ENCODE measurements around the gene SMIM36. TPM values are rescaled to one million over a fixed set of nuclear protein-coding genes. Genes with fewer than 3 reads are reported as not detected.
"Not testable (repeated sequence)": the region's sequence is repeated elsewhere in the genome, so short reads cannot be mapped to it uniquely, and the experiment has no call there.

The SMIM36 gene
- polyA plus RNA-seq, 3 donors, result 0.14 TPM; not detected in 2

- not testable (repeated sequence) for DNase-seq (ENCODE audit: extremely low read depth in 1 of 11, low read depth in 9 of 11, low spot score in 4 of 11)
These were observed 88.5 kb downstream of the SMIM36 start for GRCh38 chr17:55422828-55423164.

GRCh38 chr17:55421179-55421934 is 89.9 kb downstream of the SMIM36 start, which contains the start of gene MMD:
TSS of gene MMD (minus strand) at chr17:55421835. CDS start at chr17:55421695, 140 bp downstream.
- no peak for DNase-seq (ENCODE audit: extremely low read depth in 1 of 11, low read depth in 9 of 11, low spot score in 4 of 11)

GRCh38 chr17:55420776-55421178 is 90.5 kb downstream of the SMIM36 start:
- peak in 1 of 11 donors; percentile 16 for DNase-seq (ENCODE audit: extremely low read depth in 1 of 11, low read depth in 9 of 11, low spot score in 4 of 11)

- DNase-seq (ENCODE audit: extremely low read depth in 1 of 11, low read depth in 9 of 11, low spot score in 4 of 11), result no peak
These were observed 91.0 kb downstream of the SMIM36 start for GRCh38 chr17:55420067-55420775.

GRCh38 chr17:55418369-55419268 is 92.6 kb downstream of the SMIM36 start:
- DNase-seq (ENCODE audit: extremely low read depth in 1 of 11, low read depth in 9 of 11, low spot score in 4 of 11), result no peak

GRCh38 chr17:55417411-55418268 is 93.6 kb downstream of the SMIM36 start:
- DNase-seq (ENCODE audit: extremely low read depth in 1 of 11, low read depth in 9 of 11, low spot score in 4 of 11), result no peak

- DNase-seq (ENCODE audit: extremely low read depth in 1 of 11, low read depth in 9 of 11, low spot score in 4 of 11), result no peak
These were observed 94.7 kb downstream of the SMIM36 start for GRCh38 chr17:55416470-55417052.

GRCh38 chr17:55416000-55416399 is 95.3 kb downstream of the SMIM36 start:
- no peak for DNase-seq (ENCODE audit: extremely low read depth in 1 of 11, low read depth in 9 of 11, low spot score in 4 of 11)

GRCh38 chr17:55414983-55415382 is 96.3 kb downstream of the SMIM36 start:
- DNase-seq (ENCODE audit: extremely low read depth in 1 of 11, low read depth in 9 of 11, low spot score in 4 of 11), result no peak

- DNase-seq (ENCODE audit: extremely low read depth in 1 of 11, low read depth in 9 of 11, low spot score in 4 of 11), result no peak
These were observed 97.3 kb downstream of the SMIM36 start for GRCh38 chr17:55413825-55414489.

- no peak for DNase-seq (ENCODE audit: extremely low read depth in 1 of 11, low read depth in 9 of 11, low spot score in 4 of 11)
These were observed 99.8 kb downstream of the SMIM36 start for GRCh38 chr17:55411463-55411855.

GRCh38 chr17:55410722-55411462 is 100.4 kb downstream of the SMIM36 start:
- DNase-seq (ENCODE audit: extremely low read depth in 1 of 11, low read depth in 9 of 11, low spot score in 4 of 11), result no peak

GRCh38 chr17:55409030-55409800 is 102.0 kb downstream of the SMIM36 start:
- no peak for DNase-seq (ENCODE audit: extremely low read depth in 1 of 11, low read depth in 9 of 11, low spot score in 4 of 11)

- DNase-seq (ENCODE audit: extremely low read depth in 1 of 11, low read depth in 9 of 11, low spot score in 4 of 11), result no peak
These were observed 103.3 kb downstream of the SMIM36 start for GRCh38 chr17:55407641-55408566.

GRCh38 chr17:55405600-55405999 is 105.7 kb downstream of the SMIM36 start:
- DNase-seq (ENCODE audit: extremely low read depth in 1 of 11, low read depth in 9 of 11, low spot score in 4 of 11), result no peak

Data from renal cortex interstitium (tissue), 11 donors.